ENCODE results near the gene STAT4.
A peak's percentile ranks its signal among the peaks of the same experiment; 100 is the strongest.

STAT4 gene

GRCh38 chr2:191014653-191015020 lies 136.2 kb downstream of the STAT4 start:
- Histone ChIP-seq H3K9me2 (replicated peaks; ENCODE audit: control insufficient read depth, low read length) (no peaks in the 10 kb centered on the region), H4K20me1 (ENCODE audit: control insufficient read depth, insufficient read depth, low read depth, low read length) (no peaks in the 10 kb centered on the region), H3K79me2 (ENCODE audit: control insufficient read depth, low read length) (no peaks in the 10 kb centered on the region), H3K27ac (ENCODE audit: low read depth, low read length) (no peak overlapping the region), H3K4me1 (ENCODE audit: control insufficient read depth, low read length) (peaks cover 16% of the 10 kb centered on the region), H3K27me3 (ENCODE audit: control insufficient read depth, low read length) (peaks cover 9% of the 10 kb centered on the region; the same call in 1 of the 2 replicates), H3K9me3 (ENCODE audit: control insufficient read depth, insufficient read depth, low read length) (peaks cover 10% of the 10 kb centered on the region), H3K4me2 (ENCODE audit: low read length) (peak overlapping the region; percentile 89), H3K4me3 (ENCODE audit: low read length) (peak overlapping the region; percentile 96), H3F3A (ENCODE audit: control insufficient read depth, insufficient read depth) (no peaks in the 10 kb centered on the region), H3K36me3 (ENCODE audit: control insufficient read depth, low read length) (no peaks in the 10 kb centered on the region)
- TF ChIP-seq EZH2phosphoT487 (IDR thresholded peaks at IDR 0.05; ENCODE audit: borderline replicate concordance, low read length) (no peak), CTCF (IDR thresholded peaks at IDR 0.05; ENCODE audit: low read depth, low read length, poor library complexity, severe bottlenecking) (no peak)

- peak within 1 kb of the TSS; percentile 96 for H3K4me3 ChIP-seq (ENCODE audit: low read length)
- TF ChIP-seq CTCF (IDR thresholded peaks at IDR 0.05; ENCODE audit: low read depth, low read length, poor library complexity, severe bottlenecking) (no peak), EZH2phosphoT487 (IDR thresholded peaks at IDR 0.05; ENCODE audit: borderline replicate concordance, low read length) (no peak)
- peaks cover 14% of the 10 kb centered on the region for H3K4me1 ChIP-seq (ENCODE audit: control insufficient read depth, low read length)
- peaks cover 9% of the 10 kb centered on the region; the same call in 1 of the 2 replicates for H3K27me3 ChIP-seq (ENCODE audit: control insufficient read depth, low read length)
- peak within 1 kb of the TSS; percentile 89 for H3K4me2 ChIP-seq (ENCODE audit: low read length)
- no peaks in the 10 kb centered on the region for H4K20me1 ChIP-seq (ENCODE audit: control insufficient read depth, insufficient read depth, low read depth, low read length)
- no peaks in the 10 kb centered on the region for H3K79me2 ChIP-seq (ENCODE audit: control insufficient read depth, low read length)
- H3K9me3 ChIP-seq (ENCODE audit: control insufficient read depth, insufficient read depth, low read length), result peaks cover 10% of the 10 kb centered on the region
- H3F3A ChIP-seq (ENCODE audit: control insufficient read depth, insufficient read depth), result no peaks in the 10 kb centered on the region
- H3K36me3 ChIP-seq (ENCODE audit: control insufficient read depth, low read length), result no peaks in the 10 kb centered on the region
- H3K9me2 ChIP-seq (replicated peaks; ENCODE audit: control insufficient read depth, low read length), result no peaks in the 10 kb centered on the region
- H3K27ac ChIP-seq (ENCODE audit: low read depth, low read length), result no peak within 1 kb of the TSS
These were observed 136.7 kb downstream of the STAT4 start, which contains the start of gene STAT1 for GRCh38 chr2:191013932-191014652. Gene STAT1 (minus strand): TSS chr2:191014171. CDS start chr2:191010003, 4,168 bp downstream.

GRCh38 chr2:191013682-191013931 lies 137.2 kb downstream of the STAT4 start:
- H3K36me3 ChIP-seq (ENCODE audit: control insufficient read depth, low read length), result no peaks in the 10 kb centered on the region
- H3K9me2 ChIP-seq (replicated peaks; ENCODE audit: control insufficient read depth, low read length), result no peaks in the 10 kb centered on the region
- peaks cover 9% of the 10 kb centered on the region; the same call in 1 of the 2 replicates for H3K27me3 ChIP-seq (ENCODE audit: control insufficient read depth, low read length)
- H4K20me1 ChIP-seq (ENCODE audit: control insufficient read depth, insufficient read depth, low read depth, low read length), result no peaks in the 10 kb centered on the region
- peak overlapping the region; percentile 96 for H3K4me3 ChIP-seq (ENCODE audit: low read length)
- TF ChIP-seq CTCF (IDR thresholded peaks at IDR 0.05; ENCODE audit: low read depth, low read length, poor library complexity, severe bottlenecking) (no peak), EZH2phosphoT487 (IDR thresholded peaks at IDR 0.05; ENCODE audit: borderline replicate concordance, low read length) (no peak)
- H3K27ac ChIP-seq (ENCODE audit: low read depth, low read length), result no peak overlapping the region
- no peaks in the 10 kb centered on the region for H3F3A ChIP-seq (ENCODE audit: control insufficient read depth, insufficient read depth)
- H3K4me1 ChIP-seq (ENCODE audit: control insufficient read depth, low read length), result peaks cover 14% of the 10 kb centered on the region
- peak overlapping the region; percentile 89 for H3K4me2 ChIP-seq (ENCODE audit: low read length)
- H3K79me2 ChIP-seq (ENCODE audit: control insufficient read depth, low read length), result no peaks in the 10 kb centered on the region
- H3K9me3 ChIP-seq (ENCODE audit: control insufficient read depth, insufficient read depth, low read length), result peaks cover 10% of the 10 kb centered on the region
